SK-N-MC (cell line): Measurements from ENCODE around the gene C19orf38.
A peak's percentile ranks its signal among the peaks of the same experiment; 100 is the strongest.
"Not testable (repeated sequence)": the region's sequence is repeated elsewhere in the genome, so short reads cannot be mapped to it uniquely, and the experiment has no call there.

ENCODE experiments used
- DNase-seq: peaks from one replicate; pipeline ENCODE4 v3.0.0-alpha.2; 2011; ENCODE audit warnings: low read depth, low spot score
- H3K27ac ChIP-seq: fragments of 200-600 bp; sonication (generic); 2 replicates; pipeline ENCODE4 v1.5.1; 2016; ENCODE audit warnings: mixed run types
- H3K36me3 ChIP-seq: fragments of 200-600 bp; sonication (generic); 2 replicates; pipeline ENCODE4 v1.6.1; 2017; ENCODE audit warnings: antibody characterized with exemption, low read length, mixed read lengths; ENCODE audit not compliant: insufficient read depth
- H3K4me3 ChIP-seq: fragments of 200-600 bp; sonication (generic); 2 replicates; pipeline ENCODE4 v1.5.1; 2016
- H3K9ac ChIP-seq: fragments of 200-600 bp; sonication (generic); 2 replicates; pipeline ENCODE4 v1.8.0; 2017; ENCODE audit warnings: mixed run types, mixed read lengths; ENCODE audit not compliant: insufficient read length
- H3K9me3 ChIP-seq: fragments of 200-600 bp; sonication (generic); 2 replicates; pipeline ENCODE4 v1.6.1; 2017; ENCODE audit warnings: low read depth, mild to moderate bottlenecking, antibody characterized with exemption, low read length, moderate library complexity, mixed read lengths
- EZH2 ChIP-seq: fragments of 200-600 bp; sonication (generic); IDR thresholded peaks from one replicate; pipeline ENCODE4 v1.6.1; 2017; ENCODE audit warnings: antibody characterized with exemption
- FOXP2 ChIP-seq: optimal IDR thresholded peaks from 2 replicates; pipeline ENCODE3; 2011; ENCODE audit warnings: mild to moderate bottlenecking, moderate library complexity; ENCODE audit not compliant: insufficient read depth; ENCODE audit errors: extremely low read length, control extremely low read depth
- POLR2AphosphoS5 ChIP-seq: IDR thresholded peaks from 2 replicates; pipeline ENCODE4 v1.6.1; 2012; ENCODE audit warnings: mild to moderate bottlenecking, low read depth, low read length, borderline replicate concordance

Gene C19orf38

GRCh38 chr19:10876459-10877240 lies 28.4 kb downstream of the C19orf38 start:
- Histone ChIP-seq H3K27ac (0 out of 2 replicates have a peak overlapping the region, but pooled peaks have one; percentile 22), H3K9me3 (no peaks in the 10 kb centered on the region), H3K4me3 (no peak overlapping the region), H3K9ac (no peak overlapping the region), H3K36me3 (no peaks in the 10 kb centered on the region)
- TF ChIP-seq EZH2 (no peak), FOXP2 (no peak), POLR2AphosphoS5 (no peak)
- DNase-seq, result no peak

- H3K27ac ChIP-seq, result peak overlapping the region; percentile 67
- not testable (repeated sequence) for H3K9me3 ChIP-seq, H3K9ac ChIP-seq, H3K4me3 ChIP-seq, DNase-seq, H3K36me3 ChIP-seq
Measured at GRCh38 chr19:10877608-10878007, 29.4 kb downstream of the C19orf38 start.

- H3K9ac ChIP-seq, result no peak overlapping the region
- H3K36me3 ChIP-seq, result no peaks in the 10 kb centered on the region
- no peaks in the 10 kb centered on the region for H3K9me3 ChIP-seq
- peak overlapping the region; percentile 67 for H3K27ac ChIP-seq
- TF ChIP-seq POLR2AphosphoS5 (no peak), FOXP2 (no peak), EZH2 (no peak)
- DNase-seq, result no peak
- H3K4me3 ChIP-seq, result no peak overlapping the region
Measured at GRCh38 chr19:10878253-10878652, 30.0 kb downstream of the C19orf38 start.

- H3K27ac ChIP-seq, result peak overlapping the region; percentile 68; the same call in 1 of the 2 replicates
- H3K36me3 ChIP-seq, result no peaks in the 10 kb centered on the region
- no peak for DNase-seq
- TF ChIP-seq EZH2 (no peak), POLR2AphosphoS5 (no peak), FOXP2 (no peak)
- H3K4me3 ChIP-seq, result no peak overlapping the region
- no peak overlapping the region for H3K9ac ChIP-seq
- H3K9me3 ChIP-seq, result no peaks in the 10 kb centered on the region
Measured at GRCh38 chr19:10881403-10882107, 33.3 kb downstream of the C19orf38 start.

- no peak overlapping the region for H3K27ac ChIP-seq
- H3K9ac ChIP-seq, result no peak overlapping the region
- no peaks in the 10 kb centered on the region for H3K9me3 ChIP-seq
- H3K4me3 ChIP-seq, result no peak overlapping the region
- no peak for TF ChIP-seq POLR2AphosphoS5
- no peak for TF ChIP-seq EZH2
- TF ChIP-seq FOXP2, result no peak
- H3K36me3 ChIP-seq, result no peaks in the 10 kb centered on the region
- DNase-seq, result no peak
Measured at GRCh38 chr19:10882108-10882457, 33.9 kb downstream of the C19orf38 start.

GRCh38 chr19:10884274-10884673 lies 36.1 kb downstream of the C19orf38 start:
- no peak overlapping the region for H3K4me3 ChIP-seq
- TF ChIP-seq FOXP2 (no peak), EZH2 (no peak), POLR2AphosphoS5 (no peak)
- DNase-seq, result no peak
- no peaks in the 10 kb centered on the region for H3K9me3 ChIP-seq
- H3K9ac ChIP-seq, result no peak overlapping the region
- H3K36me3 ChIP-seq, result no peaks in the 10 kb centered on the region
- H3K27ac ChIP-seq, result peak overlapping the region; percentile 81; the same call in 1 of the 2 replicates

- H3K27ac ChIP-seq, result peak overlapping the region; percentile 81
- no peak for DNase-seq
Measured at GRCh38 chr19:10885201-10886169, 37.3 kb downstream of the C19orf38 start.

GRCh38 chr19:10887616-10888367 lies 39.6 kb downstream of the C19orf38 start:
- Histone ChIP-seq H3K27ac (peak overlapping the region; percentile 86), H3K4me3 (peak overlapping the region; percentile 54), H3K9me3 (no peaks in the 10 kb centered on the region), H3K9ac (peak overlapping the region; percentile 2), H3K36me3 (no peaks in the 10 kb centered on the region)
- TF ChIP-seq FOXP2 (no peak), EZH2 (no peak), POLR2AphosphoS5 (no peak)
- DNase-seq, result no peak

More at GRCh38 chr19:10885201-10886169, 37.3 kb downstream of the C19orf38 start:
- no peak overlapping the region for H3K9ac ChIP-seq
- no peak for TF ChIP-seq FOXP2
- TF ChIP-seq EZH2, result no peak
- no peak for TF ChIP-seq POLR2AphosphoS5
- no peaks in the 10 kb centered on the region for H3K9me3 ChIP-seq
- no peaks in the 10 kb centered on the region for H3K36me3 ChIP-seq
- no peak overlapping the region for H3K4me3 ChIP-seq
